GM15510 (cell line): ENCODE data around the gene ASCC3.

ENCODE experiments used
- POLR2A ChIP-seq: IDR thresholded peaks from 3 replicates; pipeline ENCODE4 v1.6.1; 2011; ENCODE audit warnings: borderline replicate concordance; ENCODE audit not compliant: insufficient read length; ENCODE audit errors: extremely low read depth

Gene ASCC3

DNA sequence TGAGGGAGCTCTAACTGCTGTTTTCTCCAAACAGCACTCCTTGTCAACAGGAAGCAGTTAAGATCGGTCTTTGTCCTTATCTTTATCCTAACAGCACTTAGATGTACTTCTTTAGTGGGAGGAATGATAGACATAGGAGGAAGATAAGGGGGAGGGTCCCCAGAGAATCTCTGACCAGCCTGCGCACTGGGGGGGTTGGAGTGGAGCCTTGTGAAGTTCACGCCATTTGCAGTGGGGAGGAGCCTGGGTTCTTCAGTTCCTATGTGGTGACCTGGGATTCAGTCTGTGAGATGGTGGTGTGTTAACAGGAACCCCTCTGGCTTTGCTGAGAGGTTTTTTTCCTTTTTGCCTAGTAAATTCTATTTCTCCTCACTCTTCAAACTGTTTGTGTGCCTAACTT, 18.1 kb upstream of the ASCC3 start:
- TF ChIP-seq POLR2A = no peak

GRCh38 chr6:100897671-100898070, 16.5 kb upstream of the ASCC3 start:
- no peak for TF ChIP-seq POLR2A

DNA sequence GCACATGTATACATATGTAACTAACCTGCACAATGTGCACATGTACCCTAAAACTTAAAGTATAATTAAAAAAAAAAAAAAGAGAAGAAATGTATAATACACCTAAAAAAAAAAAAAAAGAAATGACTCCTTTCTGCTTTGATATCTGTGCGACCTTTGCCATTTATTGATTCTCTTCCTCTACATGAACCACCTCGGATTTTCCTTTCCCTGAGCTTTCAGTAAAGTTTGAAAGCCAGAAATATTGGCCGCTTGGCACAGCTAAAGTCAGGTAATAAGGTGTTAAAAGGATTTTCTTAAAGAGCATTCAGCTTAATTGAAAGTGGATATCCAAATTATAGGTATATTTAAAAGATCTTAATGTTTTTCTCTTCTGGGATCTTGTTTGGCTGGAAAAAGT, 12.6 kb upstream of the ASCC3 start:
- TF ChIP-seq POLR2A = no peak

DNA sequence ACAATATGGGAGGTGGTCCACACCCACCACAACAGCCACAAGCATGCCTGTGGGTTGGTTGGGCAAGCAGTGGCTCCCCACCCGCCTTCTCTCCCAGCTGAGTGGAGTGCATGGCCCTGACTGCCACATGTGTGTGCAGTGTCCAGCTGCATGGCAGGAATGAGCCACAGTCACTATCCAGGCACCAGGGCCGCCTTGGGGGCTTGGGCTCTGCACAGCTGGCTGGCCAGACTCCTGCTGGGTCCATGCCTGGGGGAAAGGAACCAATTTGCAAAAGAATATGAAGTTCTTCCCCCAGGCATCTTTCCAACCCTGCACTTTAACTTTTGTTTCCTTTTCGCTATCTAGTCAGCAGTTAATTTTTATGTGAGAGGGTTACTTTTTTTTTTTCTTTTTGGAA, 11.6 kb upstream of the ASCC3 start:
- TF ChIP-seq POLR2A = no peak

DNA sequence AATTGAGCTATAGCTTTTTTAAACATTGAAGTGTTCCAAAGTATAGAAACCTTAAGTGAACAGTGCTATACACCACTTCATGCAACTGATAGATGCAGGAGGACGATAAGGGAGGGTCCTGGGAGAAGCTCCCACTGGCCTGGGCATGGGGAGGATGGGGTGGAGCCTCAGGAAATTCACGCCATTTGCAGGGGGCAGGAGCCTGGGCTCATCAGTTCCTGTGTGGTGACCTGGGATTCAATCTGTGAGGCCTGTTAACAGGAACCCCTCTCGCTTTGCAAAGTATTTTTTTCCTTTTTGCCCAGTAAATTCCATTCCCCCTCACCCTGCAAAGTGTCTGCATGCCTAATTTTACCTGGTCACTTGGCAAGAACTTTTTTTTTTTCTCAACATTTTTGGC, 11.0 kb upstream of the ASCC3 start:
- no peak for TF ChIP-seq POLR2A

DNA sequence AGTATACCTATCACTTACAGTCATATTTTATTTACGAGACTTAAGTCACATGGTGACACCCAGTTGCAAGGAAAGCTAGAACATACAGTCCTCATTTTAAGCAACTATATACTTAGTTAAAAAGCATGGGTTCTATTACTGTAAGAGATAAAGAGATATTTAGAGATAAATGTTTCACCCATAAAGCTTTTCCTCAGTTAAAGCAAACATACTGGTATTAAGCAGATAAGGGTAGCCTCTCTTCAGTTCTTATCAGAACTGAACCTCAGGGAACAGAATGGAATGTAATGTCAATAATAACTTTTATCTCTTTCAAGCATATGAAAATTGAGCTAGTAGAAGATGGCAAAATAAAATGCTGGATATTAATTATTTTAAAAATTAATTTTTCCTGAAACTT, 9.9 kb upstream of the ASCC3 start:
- TF ChIP-seq POLR2A = no peak

DNA sequence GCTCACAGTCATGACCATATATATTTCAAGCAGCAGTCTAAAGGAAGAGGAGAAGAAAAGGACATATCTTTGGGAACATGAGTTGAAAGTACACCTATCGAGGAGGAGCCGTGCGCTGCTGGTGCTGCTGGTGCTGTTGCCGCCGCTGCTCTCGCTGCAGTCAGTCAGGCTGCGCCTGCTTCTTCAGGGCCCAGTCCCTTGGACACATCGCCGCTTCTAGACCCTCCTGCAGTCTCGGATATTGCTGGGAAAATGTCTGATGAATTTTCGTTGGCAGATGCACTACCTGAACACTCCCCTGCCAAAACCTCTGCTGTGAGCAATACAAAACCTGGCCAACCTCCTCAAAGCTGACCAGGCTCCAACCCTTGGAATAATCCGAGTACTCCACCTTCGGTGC, 8.2 kb upstream of the ASCC3 start:
- TF ChIP-seq POLR2A = no peak

GRCh38 chr6:100886076-100886475, 4.9 kb upstream of the ASCC3 start:
- TF ChIP-seq POLR2A = no peak

- TF ChIP-seq POLR2A = no peak
These were observed 2.2 kb upstream of the ASCC3 start for GRCh38 chr6:100883347-100883746.

DNA sequence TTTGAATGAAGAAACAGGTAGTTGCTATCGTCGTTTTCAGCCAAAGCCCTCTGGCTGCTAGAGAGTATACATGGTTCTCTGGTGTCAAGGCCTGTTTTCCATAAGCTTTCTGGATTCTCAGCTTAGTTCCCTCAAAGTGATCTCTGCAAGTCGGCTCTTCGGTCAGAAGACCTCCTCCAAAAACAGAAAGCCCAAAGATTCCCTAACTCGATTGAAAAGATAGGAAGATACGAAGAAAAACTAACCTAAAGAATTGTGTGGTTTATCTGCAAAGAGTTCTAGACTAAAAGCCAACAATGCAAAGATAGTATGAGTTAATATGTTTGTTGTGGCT, 545 bp upstream of the ASCC3 start:
- no peak for TF ChIP-seq POLR2A

- no peak for TF ChIP-seq POLR2A
These were observed 828 bp downstream of the ASCC3 start for GRCh38 chr6:100880149-100880852.

- TF ChIP-seq POLR2A = no peak
These were observed 1.8 kb downstream of the ASCC3 start for GRCh38 chr6:100879317-100879716.

DNA sequence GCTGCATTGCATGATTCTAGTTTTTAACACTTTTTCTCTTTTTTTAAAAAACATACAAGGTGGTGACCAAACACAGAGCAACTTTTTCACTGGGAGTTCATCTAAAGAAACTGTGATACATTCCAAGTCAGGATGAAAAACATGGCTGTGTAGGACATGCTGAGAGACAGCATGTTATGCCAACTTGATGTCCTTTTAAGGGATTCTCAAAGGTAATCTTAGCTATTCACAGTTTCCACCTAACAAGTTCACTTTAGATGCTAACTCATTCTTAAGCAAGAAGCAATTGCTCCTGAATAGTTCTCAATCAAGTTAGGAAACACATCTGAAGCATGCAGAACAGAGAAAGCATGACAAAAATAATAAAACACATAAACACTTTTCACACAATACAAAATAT, 3.3 kb downstream of the ASCC3 start:
- TF ChIP-seq POLR2A = no peak

- TF ChIP-seq POLR2A = no peak
These were observed 4.9 kb downstream of the ASCC3 start for GRCh38 chr6:100876251-100876650.

GRCh38 chr6:100865525-100865924, 15.6 kb downstream of the ASCC3 start:
- TF ChIP-seq POLR2A = no peak

DNA sequence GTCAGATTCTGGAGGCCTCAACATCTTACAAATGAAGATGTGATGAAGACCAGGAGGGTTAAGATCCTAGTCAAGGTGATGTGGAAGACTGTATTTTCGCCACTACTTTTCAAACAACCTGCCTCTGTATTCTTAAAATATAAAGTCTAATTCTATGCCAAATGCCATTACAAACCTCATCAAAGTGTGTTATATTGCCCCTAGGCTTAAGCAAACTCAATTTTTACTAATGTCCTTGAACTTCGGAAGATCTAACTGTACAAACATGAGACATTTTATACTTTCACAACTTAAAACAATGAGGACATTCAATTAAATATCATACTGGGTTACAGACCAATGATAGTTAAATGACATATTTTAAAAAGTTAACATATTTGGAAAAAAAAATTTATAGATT, 19.1 kb downstream of the ASCC3 start:
- TF ChIP-seq POLR2A = no peak

GRCh38 chr6:100856146-100856545, 25.0 kb downstream of the ASCC3 start:
- TF ChIP-seq POLR2A = no peak
